ENCODE data around the gene PYURF. TPM values are rescaled to one million over a fixed set of nuclear protein-coding genes. Genes with fewer than 3 reads are reported as not detected.

PYURF gene
- 64.2 to 84.6 TPM (median 75.9 TPM) in 5 replicates for total RNA-seq (2022; extraction: Qiagen RNA extraction; ENCODE audit: low read depth)

GRCh38 chr4:88523325-88524129, at the start of gene PYURF:
Gene PYURF (minus strand): TSS chr4:88523776. CDS start chr4:88523700, 76 bp downstream.

Other genes starting within 250 kb of the PYURF start
- 0.70 to 1.4 TPM (median 0.95 TPM) in 5 replicates for gene PPM1K, start 239.2 kb downstream of the PYURF start, total RNA-seq (2022; extraction: Qiagen RNA extraction; ENCODE audit: low read depth)
- 3.2 to 4.2 TPM (median 3.6 TPM) in 5 replicates for gene HERC6, start 144.9 kb downstream of the PYURF start, total RNA-seq (2022; extraction: Qiagen RNA extraction; ENCODE audit: low read depth)
- gene HERC5, start 66.7 kb downstream of the PYURF start, total RNA-seq (2022; extraction: Qiagen RNA extraction; ENCODE audit: low read depth) = 4.4 to 5.2 TPM (median 4.7 TPM) in 5 replicates
- gene HERC3, start 68.7 kb upstream of the PYURF start, total RNA-seq (2022; extraction: Qiagen RNA extraction; ENCODE audit: low read depth) = 4.0 to 7.7 TPM (median 6.1 TPM) in 5 replicates
- 1.9 to 2.7 TPM (median 2.4 TPM) in 5 replicates for gene NAP1L5, start 174.1 kb upstream of the PYURF start, total RNA-seq (2022; extraction: Qiagen RNA extraction; ENCODE audit: low read depth)